OCI-LY1 (cell line): ENCODE measurements around the gene SSUH2.

Experiments
- CTCF ChIP-seq: fragments of 200-600 bp; sonication (generic), shearing (Covaris generic); IDR thresholded peaks from 2 replicates; pipeline ENCODE4 v1.5.1; 2017; ENCODE audit warnings: mild to moderate bottlenecking, antibody characterized with exemption, low read length, moderate library complexity, mixed read lengths
- EZH2 ChIP-seq: fragments of 200-600 bp; sonication (generic), shearing (Covaris generic); IDR thresholded peaks from 2 replicates; pipeline ENCODE4 v1.8.0; 2017; ENCODE audit warnings: borderline replicate concordance, mixed run types, mild to moderate bottlenecking, antibody characterized with exemption, low read length, moderate library complexity, mixed read lengths

- TF ChIP-seq CTCF (no peak), EZH2 (no peak)
Observed at GRCh38 chr3:8635125-8635524, 9.5 kb downstream of the SSUH2 start.
